ENCODE measurements around the gene S100P.

DNA sequence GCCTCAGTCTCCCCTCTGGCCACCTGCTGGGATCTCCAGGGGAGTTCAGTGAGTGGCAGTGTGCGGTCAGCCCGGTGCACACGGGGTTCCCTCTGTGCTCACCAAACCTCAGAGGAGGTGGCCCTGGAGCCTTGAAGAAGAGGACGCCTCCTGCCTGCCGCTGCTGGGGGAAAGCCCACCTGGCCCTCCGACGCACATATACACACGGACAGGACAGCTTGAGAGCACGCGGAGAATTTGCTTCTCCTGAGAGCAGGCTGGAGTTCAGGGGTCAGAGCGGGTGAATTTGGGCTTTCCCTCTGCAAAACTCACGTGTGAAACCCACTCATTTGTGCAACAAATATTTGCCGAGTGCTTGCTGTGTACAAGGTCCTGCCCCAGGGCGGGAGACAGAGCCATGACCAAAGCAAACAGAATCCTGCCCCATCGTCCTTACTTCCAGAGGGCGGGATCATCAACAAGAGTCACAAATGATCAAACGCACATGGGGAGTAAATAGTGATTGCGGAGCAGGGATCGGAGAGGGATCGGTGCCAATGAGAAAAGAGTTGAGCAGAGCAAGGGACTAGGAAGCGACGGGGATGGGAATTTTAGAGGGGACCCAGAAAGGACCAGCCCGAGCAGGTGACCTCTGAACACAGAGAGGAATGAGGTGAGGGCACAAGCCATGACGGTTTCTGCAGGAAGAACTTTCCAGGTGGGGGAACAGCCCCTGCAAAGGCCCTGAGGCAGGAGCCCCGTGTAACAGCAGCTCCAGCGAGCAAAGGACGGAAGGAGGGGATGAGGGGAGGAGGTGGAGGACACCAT, 39.9 kb downstream of the S100P start:
- TF ChIP-seq CTCF (IDR thresholded peaks at IDR 0.05), result no peak
- no peak for TF ChIP-seq POLR2A (IDR thresholded peaks at IDR 0.05)

All from thyroid gland (tissue), 4 donors.